Measurements from ENCODE around the gene DNPH1.
A peak's percentile ranks its signal among the peaks of the same experiment; 100 is the strongest.

DNPH1 gene

DNA sequence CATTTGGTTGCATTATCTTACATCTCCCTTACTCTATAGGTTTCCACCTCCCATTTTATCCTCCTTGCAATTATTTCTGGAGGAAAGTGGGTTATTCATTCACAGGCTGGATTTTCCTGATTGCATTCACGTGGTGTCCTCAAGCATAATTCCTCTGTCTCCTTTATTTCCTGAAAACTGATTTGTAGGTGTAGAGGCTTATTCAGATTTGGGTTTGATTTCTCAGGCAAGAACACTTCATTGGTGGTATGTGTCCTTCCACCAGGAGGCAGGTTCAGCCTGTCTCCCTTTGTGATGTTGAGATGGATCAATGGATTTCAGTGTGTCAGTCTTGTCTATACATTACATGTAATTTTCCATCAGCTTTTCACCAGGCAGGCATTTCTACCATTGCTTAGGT is 17.3 kb downstream of the DNPH1 start:
- DNase-seq, result no peak

DNA sequence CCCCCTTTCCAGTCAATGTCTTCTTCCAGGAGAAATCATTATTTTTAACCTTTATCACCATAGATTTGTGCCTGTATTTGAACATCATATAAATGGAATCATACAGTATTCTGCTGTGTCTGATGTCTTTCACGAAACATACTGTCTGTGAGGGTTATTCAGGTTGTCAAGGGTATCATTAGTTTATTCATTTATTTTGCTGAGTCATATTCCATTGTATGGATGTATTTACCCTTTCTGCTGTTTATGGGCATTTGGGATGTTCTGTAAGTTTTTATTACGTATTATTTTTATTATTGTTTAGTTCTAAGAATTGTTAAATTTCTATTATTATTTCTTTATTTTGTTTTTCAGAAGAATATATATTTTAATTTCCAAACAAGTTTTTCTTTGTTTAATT is 22.0 kb downstream of the DNPH1 start:
- DNase-seq, result no peak

DNA sequence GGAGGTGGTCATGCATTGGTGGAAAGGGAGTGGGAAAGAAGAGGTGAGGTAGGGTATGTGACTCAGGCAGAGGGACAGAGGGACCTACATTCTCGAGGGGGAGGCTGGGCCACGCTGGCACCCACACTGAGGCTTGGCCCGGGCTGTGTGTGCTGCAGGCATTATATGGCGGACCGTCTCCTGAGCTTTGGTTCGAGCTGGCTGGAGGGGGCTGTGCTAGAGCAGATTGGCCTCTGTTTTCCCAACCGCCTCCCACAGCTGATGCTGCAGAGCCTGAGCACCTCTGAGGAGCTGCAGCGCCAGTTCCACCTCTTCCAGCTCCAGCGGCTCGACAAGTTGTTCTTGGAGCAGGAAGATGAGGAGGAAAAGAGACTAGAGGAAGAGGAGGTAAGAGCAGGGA is 23.4 kb downstream of the DNPH1 start:
- DNase-seq, result no peak

DNA sequence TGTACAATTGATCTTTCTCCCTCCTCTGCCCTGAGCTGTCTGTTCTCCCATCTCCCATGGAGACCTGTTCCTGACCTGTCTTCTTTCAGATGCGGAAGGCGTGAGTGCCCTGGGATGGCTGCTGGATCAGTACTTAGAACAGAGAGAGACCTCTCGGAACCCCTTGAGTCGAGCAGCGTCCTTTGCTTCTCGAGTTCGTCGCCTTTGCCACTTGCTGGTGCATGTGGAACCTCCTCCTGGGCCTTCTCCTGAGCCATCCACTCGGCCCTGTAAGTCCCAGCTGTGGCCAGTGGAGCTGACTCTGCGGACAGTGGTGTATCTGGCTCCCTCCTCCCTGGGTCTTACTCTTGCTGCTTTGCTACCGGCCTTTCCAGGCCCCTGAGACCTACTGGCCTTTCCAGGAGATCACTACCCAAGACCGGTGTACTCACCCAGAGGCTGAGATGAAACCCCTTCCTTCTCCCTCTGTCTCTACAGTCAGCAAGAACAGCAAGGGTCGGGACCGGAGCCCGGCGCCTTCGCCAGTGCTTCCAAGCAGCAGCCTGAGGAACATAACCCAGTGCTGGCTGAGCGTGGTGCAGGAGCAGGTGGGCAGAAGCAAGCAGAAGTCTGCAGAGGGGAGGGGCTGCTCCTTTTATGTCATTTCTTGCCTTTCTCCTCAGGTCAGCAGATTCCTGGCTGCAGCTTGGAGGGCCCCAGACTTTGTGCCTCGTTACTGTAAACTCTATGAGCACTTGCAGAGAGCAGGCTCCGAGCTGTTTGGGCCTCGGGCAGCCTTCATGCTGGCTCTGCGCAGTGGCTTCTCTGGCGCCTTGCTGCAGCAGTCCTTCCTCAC is 24.8 kb downstream of the DNPH1 start:
- DNase-seq, result no peak

DNA sequence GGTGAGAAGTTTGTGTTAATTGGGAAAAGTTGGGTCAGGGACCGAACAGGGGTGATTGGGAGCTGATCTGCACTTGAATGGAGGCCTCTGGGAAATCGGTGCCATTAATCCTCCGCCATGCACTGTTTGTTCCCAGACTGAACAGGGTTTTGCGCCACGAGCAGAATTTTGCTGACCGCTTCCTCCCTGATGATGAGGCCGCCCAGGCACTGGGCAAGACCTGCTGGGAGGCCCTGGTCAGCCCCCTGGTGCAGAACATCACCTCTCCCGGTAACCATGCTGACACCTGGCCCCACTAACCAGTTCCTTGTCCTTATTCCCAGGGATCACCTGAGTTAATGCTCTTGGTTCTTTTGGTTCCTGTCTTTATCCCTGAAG is 25.6 kb downstream of the DNPH1 start:
- DNase-seq, result no peak

DNA sequence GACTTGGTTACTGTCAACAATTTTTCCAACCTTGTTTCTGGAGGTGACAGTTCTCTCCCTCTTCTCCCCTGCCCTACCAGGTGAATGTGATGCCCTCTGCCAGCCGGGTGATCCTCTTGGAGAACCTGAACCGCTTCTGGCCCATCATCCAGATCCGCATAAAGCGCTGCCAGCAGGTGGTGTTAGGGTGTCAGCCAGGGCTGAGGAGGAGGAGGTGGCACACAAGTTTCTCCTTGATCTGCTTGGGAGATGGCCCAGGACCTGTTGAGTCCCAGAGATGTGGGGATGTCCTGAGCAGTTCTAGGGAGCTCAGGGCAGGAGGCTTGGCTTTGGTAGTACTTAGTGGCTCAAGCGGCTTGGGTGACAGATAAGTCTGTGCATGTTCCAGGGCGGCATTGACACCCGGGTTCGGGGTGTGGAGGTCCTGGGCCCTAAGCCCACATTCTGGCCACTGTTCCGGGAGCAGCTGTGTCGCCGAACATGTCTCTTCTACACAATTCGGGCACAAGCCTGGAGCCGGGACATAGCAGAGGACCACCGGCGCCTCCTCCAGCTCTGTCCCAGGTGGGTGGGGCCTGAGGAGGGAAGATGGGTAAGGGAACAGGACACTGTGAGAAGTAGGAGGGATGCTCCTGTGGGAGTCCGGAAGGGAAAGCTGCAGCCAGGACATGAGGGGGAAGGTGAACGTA is 26.1 kb downstream of the DNPH1 start:
- no peak for DNase-seq

DNA sequence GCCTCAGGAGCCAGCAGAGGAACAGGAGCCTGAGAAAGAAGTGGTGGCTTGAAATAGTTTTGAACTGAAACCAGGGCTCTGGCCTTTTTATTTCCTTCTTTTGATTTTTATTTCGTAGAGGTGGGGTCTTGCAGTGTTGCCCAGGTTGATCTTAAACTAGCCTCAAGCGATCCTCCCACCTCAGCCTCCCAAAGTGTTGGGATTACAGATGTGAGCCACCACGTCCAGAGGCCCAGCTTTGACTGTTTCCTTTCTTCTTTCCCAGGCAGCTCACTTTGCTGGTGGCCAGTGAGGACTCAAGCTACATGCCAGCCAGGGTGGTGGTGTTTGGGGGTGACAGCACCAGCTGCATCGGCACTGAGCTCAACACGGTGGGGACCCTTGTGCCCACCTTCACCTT is 26.8 kb downstream of the DNPH1 start:
- DNase-seq, result no peak

DNA sequence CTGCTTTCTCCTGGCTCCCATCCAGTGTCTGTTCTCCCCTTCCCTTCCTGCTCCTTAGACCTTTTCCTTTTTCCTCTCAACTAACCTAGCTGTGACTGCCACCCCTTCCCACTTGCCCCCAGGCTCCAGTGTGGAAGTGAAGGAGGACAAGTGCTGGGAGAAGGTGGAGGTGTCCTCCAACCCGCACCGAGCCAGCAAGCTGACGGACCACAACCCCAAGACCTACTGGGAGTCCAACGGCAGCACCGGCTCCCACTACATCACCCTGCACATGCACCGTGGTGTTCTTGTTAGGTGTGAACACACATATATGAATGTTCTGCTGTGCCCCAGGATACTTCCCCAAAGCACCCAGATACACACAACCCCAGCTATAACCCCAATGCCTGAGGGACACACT is 28.7 kb downstream of the DNPH1 start:
- DNase-seq, result no peak

DNA sequence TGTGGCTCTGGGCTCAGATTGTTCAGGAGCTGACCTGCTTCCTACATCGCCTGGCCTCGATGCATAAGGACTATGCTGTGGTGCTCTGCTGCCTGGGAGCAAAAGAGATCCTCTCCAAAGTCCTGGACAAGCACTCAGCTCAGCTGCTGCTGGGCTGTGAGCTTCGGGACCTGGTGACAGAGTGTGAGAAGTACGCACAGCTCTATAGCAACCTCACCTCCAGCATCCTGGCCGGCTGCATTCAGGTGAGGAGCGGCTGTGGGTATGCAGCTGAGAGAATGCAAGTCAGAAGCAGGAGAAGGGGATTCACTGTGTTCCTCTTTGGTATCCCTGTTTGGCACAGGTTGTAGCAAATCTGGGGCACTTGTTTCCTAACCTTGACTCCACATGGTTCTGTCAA is 29.4 kb downstream of the DNPH1 start:
- no peak for DNase-seq

DNA sequence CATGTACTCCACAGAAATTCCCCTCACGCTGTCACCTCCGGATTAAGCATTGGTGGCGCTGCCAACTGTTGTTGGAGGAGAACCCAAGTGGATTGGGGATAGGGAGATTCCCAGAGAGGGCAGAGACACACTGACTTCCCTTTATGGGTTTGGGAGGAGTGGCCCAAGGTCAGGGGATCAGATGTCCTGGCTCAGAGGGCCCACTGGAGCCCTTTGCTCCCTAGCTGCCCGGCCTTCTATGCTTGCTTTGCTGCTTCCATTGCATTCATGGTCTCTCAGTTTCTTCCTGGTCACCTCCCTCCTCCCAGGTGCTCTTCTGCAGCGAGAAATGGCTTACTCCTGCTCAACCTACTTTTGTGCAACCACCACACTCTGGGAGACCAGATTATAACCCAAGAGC is 32.9 kb downstream of the DNPH1 start:
- no peak for DNase-seq

DNA sequence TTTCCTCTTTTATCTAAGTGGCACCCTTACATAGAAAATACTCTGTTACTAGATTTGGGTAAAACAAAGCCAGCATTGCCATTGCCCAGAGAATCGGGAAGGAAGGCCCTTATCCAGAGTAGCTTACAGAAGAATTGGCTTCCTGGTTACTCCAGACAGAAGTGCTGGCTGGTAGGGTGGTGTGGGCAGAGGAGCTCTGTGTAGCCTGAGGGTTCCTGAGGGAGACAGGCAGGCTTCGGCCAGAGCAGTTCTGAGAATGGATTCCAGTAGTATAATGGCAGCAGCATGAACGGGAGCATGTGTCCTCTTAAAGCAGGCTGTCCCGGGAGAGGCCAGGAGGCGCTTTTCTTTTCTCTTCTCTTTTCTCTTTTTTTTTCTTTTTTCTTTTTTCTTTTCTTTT is 35.4 kb downstream of the DNPH1 start:
- DNase-seq, result no peak

DNA sequence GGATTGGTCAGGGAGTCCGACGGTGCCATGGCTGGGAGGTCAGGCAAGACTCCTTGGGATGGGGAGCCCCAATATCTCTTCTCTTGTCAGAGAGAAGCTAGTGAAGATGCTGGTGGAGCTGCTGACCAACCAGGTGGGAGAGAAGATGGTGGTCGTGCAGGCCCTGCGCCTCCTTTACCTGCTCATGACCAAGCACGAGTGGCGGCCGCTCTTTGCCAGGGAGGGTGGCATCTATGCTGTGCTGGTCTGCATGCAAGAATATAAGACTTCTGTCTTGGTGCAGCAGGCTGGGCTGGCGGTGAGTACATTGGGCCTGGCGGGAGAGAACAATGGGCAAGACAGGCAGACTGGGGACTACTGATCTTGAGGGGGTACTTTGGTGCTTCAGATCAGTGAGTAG is 36.4 kb downstream of the DNPH1 start:
- no peak for DNase-seq

DNA sequence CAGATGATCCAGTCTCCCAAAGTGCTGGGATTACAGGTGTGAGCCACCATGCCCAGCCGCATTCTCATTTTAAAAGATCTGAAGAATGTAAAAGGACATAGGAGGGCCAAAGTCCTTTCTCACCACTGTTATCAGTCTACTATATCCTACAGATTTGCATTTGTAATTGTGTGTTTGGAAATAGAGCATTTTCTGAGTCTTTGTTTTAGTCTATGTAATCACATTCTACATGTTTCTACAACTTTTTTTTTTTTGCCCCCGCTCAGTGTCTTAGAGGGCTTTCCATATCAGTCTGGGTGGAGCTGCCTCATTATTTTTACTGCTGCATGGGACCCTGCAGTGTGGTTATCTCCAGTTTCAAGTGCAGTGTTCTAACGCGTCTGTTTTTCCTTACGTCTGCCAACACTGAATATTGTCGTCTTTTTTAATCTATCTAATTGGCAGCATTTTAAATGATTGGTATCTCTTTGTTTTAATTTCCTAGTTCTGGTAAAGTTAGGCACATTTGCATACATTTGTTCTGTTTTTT is 39.4 kb downstream of the DNPH1 start:
- no peak for DNase-seq

DNA sequence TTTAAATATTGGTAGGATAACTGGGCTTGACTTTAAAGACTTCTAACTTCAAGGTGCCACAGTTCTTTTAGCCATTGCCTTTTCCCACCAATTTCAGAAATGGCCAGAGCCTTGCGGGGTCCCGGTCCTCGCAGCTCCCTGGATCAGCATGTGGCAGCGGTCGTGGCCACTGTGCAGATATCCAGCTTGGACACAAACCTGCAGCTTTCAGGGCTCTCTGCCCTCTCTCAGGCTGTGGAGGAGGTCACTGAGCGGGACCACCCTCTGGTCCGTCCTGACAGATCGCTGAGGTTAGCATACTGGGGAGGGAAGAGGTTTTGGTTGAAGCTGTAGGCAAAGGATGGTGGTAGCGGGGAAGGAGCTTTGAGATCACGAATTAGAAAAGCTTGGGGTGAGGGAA is 40.9 kb downstream of the DNPH1 start:
- no peak for DNase-seq

DNA sequence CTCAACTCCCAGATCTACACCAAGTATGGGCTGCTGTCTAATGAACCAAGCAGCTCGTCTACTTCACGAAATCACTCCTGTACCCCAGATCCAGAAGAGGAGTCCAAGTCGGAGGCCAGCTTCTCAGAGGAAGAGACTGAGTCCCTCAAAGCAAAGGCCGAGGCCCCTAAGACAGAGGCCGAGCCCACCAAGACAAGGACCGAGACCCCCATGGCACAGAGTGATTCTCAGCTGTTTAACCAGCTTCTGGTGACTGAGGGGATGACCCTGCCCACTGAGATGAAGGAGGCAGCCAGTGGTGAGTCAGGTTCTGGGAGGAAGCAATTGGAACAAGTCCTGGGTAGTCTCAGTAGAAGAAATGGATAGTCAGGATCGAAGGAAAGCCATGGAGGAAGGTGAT is 41.5 kb downstream of the DNPH1 start:
- no peak for DNase-seq

DNA sequence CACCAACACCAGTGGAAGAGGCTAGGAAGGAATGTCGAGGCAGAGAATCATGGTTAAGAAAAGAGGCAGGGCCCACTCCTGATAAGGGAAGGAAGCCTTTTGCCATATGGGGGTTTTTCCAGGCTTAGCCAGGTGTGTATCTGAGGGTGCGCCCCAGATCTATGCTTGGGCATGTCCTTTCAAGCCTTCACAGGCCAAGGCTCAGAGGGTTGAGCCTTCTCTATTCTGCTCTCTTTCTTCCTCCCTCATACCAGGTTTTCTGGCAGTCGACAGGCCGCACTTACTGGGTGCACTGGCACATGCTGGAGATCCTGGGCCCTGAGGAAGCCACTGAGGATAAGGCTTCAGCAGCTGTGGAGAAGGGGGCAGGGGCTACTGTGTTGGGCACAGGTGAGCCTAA is 42.6 kb downstream of the DNPH1 start:
- DNase-seq, result no peak

DNA sequence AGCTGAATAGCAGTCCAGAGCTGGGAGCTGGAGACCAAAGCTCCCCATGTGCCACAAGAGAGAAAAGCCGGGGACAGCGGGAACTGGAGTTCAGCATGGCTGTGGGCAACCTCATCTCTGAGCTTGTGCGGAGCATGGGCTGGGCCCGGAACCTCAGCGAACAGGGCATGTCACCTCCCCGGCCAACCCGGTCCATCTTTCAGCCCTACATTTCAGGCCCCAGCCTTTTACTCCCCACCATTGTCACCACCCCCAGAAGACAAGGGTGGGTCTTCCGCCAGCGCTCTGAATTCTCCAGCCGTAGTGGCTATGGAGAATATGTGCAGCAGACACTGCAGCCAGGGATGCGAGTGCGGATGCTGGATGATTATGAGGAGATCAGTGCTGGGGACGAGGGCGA is 43.3 kb downstream of the DNPH1 start:
- no peak for DNase-seq

DNA sequence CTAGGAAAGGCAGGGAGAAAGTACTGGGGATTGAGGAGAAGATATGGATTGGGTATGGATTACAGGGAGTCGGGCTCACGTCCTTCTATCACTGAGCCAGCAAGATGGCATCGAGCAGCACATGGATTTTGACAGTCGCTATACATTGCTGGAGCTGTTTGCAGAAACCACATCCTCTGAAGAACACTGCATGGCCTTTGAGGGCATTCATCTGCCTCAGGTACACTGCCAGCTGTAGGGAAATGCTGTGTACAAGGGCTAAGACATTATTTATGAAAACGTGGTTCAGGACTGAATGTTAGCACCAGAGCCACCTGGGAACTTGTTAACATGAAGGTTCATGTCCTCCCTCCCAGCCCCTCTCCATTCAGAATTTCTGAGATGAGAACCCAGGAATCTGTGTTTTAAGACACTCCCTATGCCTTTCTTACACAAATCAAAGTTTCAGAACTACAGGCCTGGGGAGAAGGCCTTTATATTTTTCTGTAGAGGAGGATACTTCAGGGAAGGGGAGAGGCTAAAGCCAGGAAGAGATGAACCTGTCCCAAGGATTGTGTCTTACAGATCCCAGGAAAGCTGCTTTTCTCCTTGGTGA is 43.8 kb downstream of the DNPH1 start:
- DNase-seq, result no peak

DNA sequence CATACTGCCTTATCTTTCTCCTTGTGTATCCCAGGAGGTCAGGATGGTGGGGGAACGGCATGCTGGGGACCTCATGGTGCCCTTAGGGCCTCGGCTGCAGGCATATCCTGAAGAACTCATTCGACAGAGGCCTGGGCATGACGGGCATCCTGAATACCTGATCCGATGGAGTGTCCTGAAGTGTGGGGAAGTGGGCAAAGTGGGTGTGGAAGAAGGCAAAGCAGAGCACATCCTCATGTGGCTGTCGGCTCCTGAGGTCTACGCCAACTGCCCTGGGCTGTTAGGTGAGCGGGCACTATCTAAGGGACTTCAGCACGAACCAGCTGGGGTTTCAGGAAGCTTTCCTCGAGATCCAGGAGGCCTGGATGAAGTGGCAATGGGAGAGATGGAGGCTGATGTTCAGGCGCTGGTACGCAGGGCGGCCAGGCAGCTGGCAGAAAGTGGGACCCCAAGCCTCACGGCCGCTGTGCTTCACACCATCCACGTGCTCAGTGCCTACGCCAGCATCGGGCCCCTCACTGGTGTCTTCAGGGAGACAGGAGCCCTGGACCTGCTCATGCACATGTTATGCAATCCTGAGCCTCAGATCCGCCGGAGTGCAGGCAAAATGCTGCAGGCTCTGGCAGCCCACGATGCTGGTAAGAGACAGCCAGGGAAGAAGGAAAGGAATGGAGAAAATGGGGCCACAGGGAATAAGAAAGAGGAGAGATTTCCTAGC is 44.9 kb downstream of the DNPH1 start:
- DNase-seq, result no peak

DNA sequence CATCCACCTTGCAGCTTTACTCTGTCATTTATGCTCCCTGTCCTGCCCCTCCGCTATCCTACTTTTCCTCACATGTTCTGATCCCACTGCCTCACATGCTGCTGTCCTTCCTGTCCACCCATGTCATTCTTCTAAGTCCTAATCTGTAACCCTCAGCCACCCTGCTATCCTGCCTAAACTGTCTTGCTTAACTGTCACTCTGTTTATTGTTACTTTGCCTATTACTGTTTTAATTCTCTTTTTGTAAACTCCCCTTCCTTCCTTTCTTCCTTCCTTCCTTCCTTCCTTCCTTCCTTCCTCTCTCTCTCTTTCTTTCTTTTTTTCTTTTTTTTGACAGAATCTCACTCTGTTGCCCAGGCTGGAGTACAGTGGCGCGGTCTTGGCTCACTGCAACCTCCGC is 45.8 kb downstream of the DNPH1 start:
- no peak for DNase-seq

DNA sequence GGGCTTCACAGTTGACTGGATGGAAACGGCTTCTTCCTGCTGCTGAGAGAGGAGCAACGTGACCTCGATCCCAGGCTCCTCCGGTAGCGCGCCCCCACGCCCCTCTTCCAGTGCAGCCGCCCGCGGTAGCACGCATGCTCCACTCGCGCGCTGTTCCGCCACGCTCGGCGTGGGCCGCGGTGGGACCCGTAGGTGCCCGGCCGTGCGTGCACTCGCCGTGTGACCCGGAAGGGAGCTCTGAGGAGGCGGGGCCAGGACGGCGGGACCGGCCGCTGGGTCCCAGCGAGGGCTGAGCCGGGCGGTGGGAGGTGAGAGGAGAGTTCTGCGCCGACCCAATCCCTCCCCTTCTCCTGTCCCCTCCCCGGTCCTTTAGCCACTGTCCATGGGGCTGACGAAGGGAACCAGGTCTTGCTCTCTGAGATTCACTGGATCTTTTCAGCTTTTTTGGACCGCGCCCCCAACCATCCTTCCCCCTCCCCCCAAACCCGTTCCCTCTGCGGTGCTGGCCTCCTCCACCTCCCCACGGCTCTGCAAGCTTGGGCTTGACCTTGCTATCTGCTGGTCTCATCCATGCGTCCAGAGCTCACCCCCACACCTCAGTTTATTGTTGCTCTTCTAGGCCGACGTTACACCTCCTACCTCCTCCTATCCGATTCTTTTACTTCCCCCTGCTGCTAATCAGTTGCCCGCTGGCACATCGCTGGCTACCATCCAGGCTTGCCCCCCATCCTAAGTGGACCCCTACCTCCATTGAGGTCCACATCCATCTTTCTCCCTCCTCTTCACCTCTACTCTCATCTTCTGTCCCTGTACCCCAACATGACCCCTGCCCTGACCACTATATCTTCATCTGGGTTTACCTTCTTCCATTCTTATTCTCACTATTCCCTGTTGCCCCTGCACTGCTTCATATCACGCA is 47.1 kb downstream of the DNPH1 start, which contains the start of gene CUL9:
CUL9 (plus strand) TSS at position 255 of the 919 bp plus-strand sequence. CDS start 2,115 bp downstream, outside the sequence.
- DNase-seq, result peak; percentile 23

DNA sequence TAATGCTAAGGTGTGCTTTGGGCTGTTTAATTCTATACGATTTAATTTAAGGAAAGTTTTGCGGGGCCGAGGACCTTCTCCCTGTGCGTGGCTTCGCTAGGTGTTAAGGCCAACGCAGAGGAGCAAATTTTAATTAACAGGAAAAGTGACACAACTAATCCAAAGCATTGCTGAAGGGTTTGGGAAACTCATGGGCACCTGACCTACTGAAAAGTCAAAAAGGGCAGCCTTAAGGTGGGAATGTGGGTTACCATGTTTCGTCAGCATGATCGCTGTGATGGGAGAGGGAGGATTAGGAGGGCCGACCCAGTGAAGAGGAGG is 47.7 kb downstream of the DNPH1 start:
- no peak for DNase-seq
